Epithelial cell of proximal tubule (primary cell): ENCODE measurements around the gene SIK3. TPM values are rescaled to one million over a fixed set of nuclear protein-coding genes. Genes with fewer than 3 reads are reported as not detected.
A peak's percentile ranks its signal among the peaks of the same experiment; 100 is the strongest.

ENCODE experiments used
- DNase-seq: peaks from one replicate; pipeline ENCODE4 v3.0.0-alpha.2; 2011; ENCODE audit warnings: low read depth
- H3K4me3 ChIP-seq: 2 replicates; pipeline ENCODE4 v1.5.1; 2011; ENCODE audit warnings: low read depth, mild to moderate bottlenecking, low read length
- total RNA-seq: library from RNA; depleted of rRNA; stranded (reverse); fragments of >200 nt; gene quantifications from 2 replicates; pipeline ENCODE4 v1.2.3, GENCODE V29; 2015
- TF ChIP-seq, protein P1 (sequence below): conservative IDR thresholded peaks from 2 replicates; pipeline ENCODE4 v1.5.1; 2012; ENCODE audit warnings: low read depth, mild to moderate bottlenecking, low read length

SIK3 gene
- total RNA-seq, 1 donor from 2014 or later: 17.6 TPM

DNA sequence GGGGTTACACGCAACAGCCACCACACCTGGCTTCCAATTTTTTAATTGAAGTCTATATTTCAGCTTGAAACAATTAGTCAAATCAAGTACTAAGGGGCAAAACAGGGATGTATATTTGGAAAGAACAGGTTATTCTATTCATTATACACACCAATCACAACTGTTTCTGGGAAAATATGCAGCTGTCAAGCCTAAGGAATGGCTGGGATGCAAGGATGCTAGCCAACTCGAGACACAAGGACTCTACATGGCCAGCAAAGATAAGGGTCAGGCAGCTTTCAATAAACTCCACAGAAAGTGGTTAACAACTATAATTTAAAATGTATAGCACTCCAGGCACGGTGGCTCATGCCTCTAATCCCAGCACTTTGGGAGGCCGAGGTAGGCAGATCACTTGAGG, 134.0 kb downstream of the SIK3 start:
- no peak overlapping the region for H3K4me3 ChIP-seq
- no peak for DNase-seq
- TF ChIP-seq, protein P1, sequence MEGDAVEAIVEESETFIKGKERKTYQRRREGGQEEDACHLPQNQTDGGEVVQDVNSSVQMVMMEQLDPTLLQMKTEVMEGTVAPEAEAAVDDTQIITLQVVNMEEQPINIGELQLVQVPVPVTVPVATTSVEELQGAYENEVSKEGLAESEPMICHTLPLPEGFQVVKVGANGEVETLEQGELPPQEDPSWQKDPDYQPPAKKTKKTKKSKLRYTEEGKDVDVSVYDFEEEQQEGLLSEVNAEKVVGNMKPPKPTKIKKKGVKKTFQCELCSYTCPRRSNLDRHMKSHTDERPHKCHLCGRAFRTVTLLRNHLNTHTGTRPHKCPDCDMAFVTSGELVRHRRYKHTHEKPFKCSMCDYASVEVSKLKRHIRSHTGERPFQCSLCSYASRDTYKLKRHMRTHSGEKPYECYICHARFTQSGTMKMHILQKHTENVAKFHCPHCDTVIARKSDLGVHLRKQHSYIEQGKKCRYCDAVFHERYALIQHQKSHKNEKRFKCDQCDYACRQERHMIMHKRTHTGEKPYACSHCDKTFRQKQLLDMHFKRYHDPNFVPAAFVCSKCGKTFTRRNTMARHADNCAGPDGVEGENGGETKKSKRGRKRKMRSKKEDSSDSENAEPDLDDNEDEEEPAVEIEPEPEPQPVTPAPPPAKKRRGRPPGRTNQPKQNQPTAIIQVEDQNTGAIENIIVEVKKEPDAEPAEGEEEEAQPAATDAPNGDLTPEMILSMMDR: no peak

DNA sequence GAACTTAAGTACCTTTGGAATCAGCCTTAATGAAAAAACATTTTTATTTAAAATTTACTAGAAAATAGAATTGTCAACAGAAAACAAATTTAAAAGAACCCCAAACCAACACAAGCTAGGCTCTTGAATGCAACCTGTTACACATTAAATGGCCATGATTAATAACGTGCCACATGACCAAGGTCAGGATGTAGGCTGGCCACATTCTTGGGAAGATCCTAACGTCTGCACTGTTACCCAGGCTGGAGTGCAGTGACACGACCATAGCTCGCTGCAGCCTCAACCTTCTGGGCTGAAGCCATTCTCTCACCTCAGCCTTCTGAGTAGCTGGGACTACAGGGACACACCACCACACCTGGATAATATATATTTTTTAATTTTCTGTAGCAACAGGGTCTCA, 134.4 kb downstream of the SIK3 start:
- DNase-seq: no peak
- no peak overlapping the region for H3K4me3 ChIP-seq
- TF ChIP-seq, protein P1: no peak

DNA sequence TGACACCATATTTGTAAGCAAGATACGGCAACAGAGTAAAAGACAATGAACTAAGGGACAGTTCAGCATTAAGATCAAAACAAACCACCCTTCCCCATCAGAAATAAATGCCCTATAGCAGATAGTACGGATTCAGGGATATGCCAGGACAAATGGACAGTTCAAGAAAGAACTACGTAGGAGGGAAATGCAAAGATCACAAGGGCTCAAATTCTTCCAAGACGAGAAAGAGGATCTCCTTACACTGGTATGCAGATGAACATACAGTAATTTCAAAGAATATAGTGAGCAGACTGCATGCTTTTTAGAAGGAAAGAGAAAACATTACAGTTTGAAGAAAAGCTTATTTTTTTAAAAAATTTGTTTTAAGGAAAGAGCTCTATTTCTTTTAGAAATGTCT, 136.1 kb downstream of the SIK3 start:
- TF ChIP-seq, protein P1: no peak
- H3K4me3 ChIP-seq: no peak overlapping the region
- DNase-seq: no peak

DNA sequence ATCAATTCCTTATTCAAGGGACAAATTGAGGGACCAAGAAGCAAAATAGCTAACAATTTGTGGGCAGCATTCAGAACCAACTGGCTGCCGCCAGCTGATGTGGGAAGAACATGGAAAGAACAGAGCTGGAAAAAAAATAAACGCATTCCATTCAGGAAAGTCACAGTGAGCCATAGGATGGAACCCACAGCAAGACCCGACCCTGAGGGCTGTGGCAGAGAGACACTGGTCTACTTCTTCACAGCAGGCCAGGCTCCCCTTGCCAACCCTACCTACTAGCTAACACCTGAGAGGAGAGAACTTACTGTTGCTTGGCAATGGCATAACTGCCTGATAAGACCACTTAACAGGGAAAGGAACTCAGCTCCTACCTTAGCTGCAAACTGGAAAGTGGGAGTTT, 137.3 kb downstream of the SIK3 start:
- peak; percentile 32 for DNase-seq
- TF ChIP-seq, protein P1: no peak
- no peak overlapping the region for H3K4me3 ChIP-seq

DNA sequence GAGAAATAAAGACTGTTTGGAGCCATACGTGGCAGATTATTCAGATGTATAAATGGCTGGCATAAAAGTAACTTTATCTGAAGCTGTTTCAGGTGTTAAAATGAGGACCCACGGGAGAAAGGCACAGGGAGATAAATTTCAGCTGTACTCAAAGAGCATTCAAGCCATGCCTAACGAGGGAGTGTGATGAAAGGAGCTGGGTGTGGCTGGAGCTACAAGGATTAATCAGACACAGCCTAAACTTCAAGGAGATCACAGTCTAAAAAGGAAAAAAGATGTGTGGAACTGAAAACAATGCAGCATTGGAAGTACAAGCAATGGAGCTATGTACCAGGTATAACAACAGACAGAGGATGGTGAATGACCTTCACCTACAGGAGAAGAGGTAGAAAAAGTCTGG, 140.0 kb downstream of the SIK3 start:
- H3K4me3 ChIP-seq: no peak overlapping the region
- DNase-seq: no peak
- TF ChIP-seq, protein P1: no peak

DNA sequence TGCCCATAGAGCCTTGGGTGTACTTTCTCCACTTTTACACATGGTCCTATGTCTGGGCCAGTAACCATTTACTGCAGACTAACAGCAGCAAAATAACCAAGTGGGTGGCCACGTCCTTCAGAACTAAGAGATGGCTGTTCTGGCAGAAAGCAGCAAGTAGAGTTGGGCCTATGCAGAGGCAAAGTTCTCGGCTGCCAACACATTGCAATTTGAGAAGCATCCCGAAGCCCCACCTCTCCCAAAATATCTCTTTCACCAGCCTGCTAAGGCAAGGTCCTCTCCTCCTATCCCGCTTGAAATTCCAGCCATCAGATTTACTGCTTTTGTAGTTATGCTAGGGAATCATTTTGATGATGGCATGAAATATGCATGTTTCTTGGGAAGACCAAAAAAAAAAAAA, 142.3 kb downstream of the SIK3 start:
- no peak for DNase-seq
- TF ChIP-seq, protein P1: no peak
- no peak overlapping the region for H3K4me3 ChIP-seq

DNA sequence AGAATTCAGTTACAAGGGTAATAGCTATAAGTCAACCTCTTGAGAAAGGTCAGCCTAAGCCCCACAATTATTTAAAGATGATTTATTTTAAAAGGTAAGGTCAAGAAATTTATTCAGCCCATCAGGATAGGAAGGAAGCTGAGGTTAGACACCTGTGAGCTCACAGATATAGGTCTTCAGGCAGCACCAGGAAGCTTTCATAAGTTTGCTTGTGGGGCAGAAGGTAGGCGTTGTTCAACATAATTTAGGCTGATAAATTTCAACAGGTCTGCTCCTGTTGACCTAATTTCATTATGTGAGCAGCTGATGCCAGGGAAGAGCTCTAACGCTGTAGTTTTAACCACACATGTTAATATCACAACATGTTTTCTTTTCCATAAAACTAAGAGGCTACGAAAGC, 142.7 kb downstream of the SIK3 start:
- no peak overlapping the region for H3K4me3 ChIP-seq
- no peak for DNase-seq
- TF ChIP-seq, protein P1: no peak
